ENCODE data around the gene MARCHF10.
A peak's percentile ranks its signal among the peaks of the same experiment; 100 is the strongest.

MARCHF10 gene

DNA sequence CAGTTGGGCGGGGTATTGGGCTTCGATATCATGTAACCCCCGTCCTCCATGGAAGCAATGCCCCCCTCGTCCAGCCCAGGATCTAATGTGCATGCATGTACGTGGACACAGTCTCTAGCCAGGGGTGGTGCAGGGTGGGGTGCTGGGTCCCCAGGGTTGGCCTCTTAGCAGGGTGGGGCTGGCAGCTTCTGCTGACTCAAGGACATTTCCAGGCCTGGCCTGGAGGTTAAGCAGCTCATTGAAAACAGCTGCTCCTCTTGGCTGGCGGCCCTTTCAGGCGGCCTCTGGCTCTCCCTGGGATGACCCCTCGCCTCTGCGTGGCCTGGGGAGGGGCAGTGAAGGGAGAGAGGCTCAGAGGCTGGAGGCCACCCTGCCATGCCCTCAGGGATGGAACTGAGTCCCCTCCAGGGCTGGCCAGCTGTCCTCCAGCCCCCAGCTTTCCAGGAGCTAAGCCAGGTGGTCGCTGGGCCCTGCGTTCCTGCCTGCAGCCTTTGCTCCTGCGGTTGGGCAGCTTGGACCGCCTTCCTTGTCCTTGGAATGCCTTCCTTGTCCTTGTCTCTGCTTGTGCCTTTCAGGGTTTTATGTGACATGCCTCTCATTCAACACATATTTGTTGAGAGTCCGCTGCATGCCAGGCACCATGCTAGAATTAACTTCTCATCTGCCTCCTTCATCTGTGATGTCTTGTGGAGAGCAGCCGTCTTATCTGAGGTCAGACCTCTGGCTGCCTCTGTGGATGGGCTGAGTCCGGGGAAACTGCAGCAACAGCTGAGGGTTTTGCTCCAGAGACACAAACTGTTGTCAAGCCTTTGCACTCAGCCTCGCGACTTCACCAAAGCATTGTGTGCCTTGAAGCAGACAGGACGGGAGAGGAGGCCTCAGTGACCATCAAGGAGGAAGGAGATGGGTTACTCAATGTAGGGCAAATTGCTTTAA, 154.0 kb downstream of the MARCHF10 start:
- peak; percentile 30 for DNase-seq

DNA sequence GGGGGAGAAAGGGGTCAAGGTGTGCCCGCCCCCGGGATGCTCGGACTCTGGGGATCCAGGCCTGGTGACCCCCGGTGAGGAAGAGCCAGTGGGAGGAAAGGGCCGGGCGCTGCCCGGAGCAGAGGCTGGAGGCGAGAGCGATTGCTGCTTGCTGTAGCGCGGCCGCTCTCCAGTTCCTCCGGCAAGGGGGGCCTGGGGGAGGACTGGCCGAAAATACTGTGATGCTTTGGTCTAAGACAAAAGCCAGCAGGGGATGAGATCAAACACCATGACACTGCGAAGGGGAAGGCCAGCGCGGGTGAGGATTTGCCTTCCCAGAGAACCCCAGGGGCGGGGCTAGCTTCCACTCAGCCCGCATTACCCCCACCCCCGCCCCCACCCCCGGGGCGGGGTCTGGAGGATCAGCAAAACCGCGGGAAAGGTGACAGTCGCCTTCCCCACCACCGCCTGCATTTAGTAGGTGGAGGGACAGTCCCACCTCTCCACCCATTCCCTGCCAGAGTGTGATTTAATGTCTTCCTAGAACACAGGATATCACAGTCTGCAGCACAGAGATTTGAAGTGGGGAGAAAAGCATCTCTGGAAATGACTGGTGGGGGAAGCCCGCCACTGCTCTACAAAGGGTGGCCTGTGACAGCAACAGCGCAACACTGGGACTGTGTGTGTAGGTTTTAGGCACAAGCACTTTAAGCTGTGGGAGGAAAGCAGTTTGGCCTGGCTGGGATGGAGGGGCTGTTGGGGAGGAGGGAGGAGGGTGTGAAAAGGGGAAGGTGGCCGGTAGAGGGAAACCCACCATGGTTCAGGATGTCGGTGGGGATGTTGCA, 154.9 kb downstream of the MARCHF10 start:
- peak; percentile 71 for DNase-seq

DNA sequence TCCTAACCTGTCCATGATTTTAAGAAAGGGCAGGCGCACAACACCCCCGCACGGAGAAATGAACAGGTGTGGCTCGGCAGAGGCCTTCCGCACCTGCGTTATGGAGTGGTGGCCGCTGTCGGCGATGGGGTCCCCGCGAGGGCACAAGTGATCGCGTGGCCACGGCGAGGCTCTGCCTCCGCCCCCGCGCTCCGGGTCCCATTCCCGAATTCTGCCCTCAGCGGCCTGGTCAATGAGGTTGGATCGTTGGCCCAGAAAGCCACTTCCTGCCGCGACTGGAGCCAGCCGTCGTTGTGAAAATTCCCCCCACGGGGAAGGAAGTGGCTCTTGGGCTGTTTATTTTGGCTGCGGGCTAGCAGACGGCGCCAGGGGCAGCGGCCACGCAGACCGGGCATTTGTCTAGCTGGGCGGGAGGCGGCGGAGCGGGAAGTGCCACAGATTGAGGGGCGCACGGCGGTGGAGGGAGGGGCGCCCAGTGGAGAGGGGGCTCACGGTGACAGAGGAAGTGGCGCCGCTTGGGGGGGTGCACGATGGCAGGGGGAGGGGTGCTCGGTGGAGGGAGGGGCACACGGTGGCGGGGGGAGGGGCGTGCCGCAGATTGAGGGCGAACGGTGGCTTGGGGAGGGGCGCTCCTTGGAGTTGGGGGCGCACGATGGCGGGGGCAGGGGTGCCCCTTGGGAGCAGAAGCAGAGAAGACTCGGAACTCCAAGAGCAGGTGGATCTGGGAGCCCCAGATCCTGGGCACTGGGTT, 155.7 kb downstream of the MARCHF10 start:
- peak; percentile 81 for DNase-seq

Data from fibroblast of skin of right biceps (primary cell).